GM23248 (cell line): ENCODE results near the gene ZC3H7A.

Source experiments
- EZH2 ChIP-seq: fragments of 200-600 bp; sonication (generic); IDR thresholded peaks from 2 replicates; pipeline ENCODE4 v1.6.1; 2018; ENCODE audit warnings: antibody characterized with exemption, mild to moderate bottlenecking; ENCODE audit not compliant: insufficient read depth, poor library complexity, severe bottlenecking
- EZH2phosphoT487 ChIP-seq: fragments of 200-600 bp; sonication (generic); IDR thresholded peaks from 2 replicates; pipeline ENCODE4 v1.6.1; 2018; ENCODE audit warnings: antibody characterized with exemption, moderate library complexity, mild to moderate bottlenecking, low read depth; ENCODE audit not compliant: insufficient read depth

DNA sequence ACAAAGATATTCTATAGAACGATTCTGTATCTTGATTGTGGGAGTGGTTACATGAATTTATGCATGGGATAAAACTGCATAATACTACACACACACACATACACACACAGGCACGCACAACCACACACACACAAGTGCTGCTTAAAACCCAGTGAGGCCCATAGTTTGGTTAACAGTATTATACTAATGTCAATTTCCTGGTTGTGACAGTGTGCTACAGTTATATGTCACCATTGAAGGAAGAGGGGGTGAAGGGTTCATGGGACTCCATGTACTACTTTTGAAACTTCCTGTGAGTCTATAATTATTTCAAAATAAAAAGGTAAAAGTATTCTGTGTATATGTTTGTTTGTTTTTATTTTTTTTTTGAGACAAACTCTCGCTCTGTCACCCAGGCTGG, 8.1 kb downstream of the ZC3H7A start:
- TF ChIP-seq EZH2 (no peak), EZH2phosphoT487 (no peak)
